Measurements from ENCODE around the gene LY86. TPM values are rescaled to one million over a fixed set of nuclear protein-coding genes. Genes with fewer than 3 reads are reported as not detected.

LY86 gene
- total and polyA plus RNA-seq, 12 donors, result 0.23 to 7.6 (median 0.91) TPM

DNA sequence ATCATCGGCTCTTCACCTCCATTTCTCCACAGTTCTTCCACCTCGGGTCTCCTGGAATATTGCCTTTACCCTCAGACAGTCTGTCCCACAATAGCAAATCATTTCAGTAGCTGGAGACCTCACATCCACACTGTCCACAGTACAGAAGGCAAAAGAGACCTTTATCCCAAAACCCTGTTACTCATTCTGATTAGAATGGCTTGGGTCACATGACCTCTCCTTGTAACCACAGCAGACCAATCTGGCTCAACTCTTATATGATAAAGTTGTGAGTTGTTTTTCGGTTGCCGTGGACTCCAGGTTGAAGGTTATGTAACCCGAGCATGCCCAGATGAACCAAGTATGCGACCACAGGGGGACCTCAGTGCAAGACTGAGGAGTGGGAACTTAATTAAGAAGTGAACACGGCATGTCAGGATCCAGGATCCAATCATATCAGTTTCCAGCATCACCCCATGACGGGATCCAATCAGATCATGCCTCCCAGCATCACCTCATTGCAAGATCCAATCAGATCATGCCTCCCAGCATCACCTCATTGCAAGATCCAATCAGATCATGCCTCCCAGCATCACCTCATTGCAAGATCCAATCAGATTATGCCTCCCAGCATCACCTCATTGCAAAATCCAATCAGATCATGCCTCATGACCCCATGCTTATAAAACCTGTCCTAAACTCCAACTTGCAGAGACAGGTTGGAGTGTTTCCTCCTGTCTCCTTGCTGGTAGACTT, 68.7 kb downstream of the LY86 start:
- DNase-seq (no peak), ATAC-seq (no peak)
- H3K27ac ChIP-seq, result peak overlapping the region in 7 of 10 donors; percentile 4 to 92 (median 82)
- peaks cover 19 to 97% (median 83%) of the 10 kb centered on the region in 9 donors for H3K4me1 ChIP-seq
- no peaks in the 10 kb centered on the region for H3K27me3 ChIP-seq
- TF ChIP-seq, protein P1, sequence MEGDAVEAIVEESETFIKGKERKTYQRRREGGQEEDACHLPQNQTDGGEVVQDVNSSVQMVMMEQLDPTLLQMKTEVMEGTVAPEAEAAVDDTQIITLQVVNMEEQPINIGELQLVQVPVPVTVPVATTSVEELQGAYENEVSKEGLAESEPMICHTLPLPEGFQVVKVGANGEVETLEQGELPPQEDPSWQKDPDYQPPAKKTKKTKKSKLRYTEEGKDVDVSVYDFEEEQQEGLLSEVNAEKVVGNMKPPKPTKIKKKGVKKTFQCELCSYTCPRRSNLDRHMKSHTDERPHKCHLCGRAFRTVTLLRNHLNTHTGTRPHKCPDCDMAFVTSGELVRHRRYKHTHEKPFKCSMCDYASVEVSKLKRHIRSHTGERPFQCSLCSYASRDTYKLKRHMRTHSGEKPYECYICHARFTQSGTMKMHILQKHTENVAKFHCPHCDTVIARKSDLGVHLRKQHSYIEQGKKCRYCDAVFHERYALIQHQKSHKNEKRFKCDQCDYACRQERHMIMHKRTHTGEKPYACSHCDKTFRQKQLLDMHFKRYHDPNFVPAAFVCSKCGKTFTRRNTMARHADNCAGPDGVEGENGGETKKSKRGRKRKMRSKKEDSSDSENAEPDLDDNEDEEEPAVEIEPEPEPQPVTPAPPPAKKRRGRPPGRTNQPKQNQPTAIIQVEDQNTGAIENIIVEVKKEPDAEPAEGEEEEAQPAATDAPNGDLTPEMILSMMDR (IDR thresholded peaks at IDR 0.05), result no peak
- H3K4me3 ChIP-seq, result no peak overlapping the region
- H3K9me3 ChIP-seq, result no peaks in the 10 kb centered on the region
- 91 to 94% methylated on average over 8 of the region's 8 CpGs for WGBS, 2 donors
- intact Hi-C loops (cut with DNase I), result loop anchor here in 7 of 10 donors (5.0 to 10.0 kb wide), 5 partner anchors 60 to 102 kb away; no protein-coding TSS in a partner anchor
- no peaks in the 10 kb centered on the region for H3K36me3 ChIP-seq

DNA sequence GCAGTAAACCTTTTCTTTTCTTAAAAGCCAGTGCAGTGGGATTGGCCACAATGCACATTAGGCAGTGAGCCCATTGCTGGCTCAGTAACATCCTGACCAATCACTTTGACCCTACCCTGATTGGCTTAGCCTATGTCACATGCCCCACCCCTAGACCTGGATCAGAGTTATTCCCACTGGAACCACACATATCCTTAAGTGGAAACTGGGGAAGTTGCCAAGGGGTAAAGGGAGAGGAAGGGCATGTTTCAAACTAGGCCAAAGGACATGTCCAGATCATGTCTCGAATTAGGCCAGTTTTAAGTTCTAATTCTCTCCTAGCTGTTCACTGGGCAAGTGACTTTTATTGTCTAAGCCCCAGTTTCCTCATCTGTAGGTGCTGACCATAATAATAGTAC, 69.3 kb downstream of the LY86 start:
- no peak overlapping the region for H3K4me3 ChIP-seq
- TF ChIP-seq, protein P1 (IDR thresholded peaks at IDR 0.05), result no peak
- no peak for DNase-seq
- intact Hi-C loops (cut with DNase I), result loop anchor here in 7 of 10 donors (5.0 to 10.0 kb wide), 5 partner anchors 61 to 103 kb away; no protein-coding TSS in a partner anchor
- H3K27me3 ChIP-seq, result no peaks in the 10 kb centered on the region
- ATAC-seq, result no peak
- H3K9me3 ChIP-seq, result no peaks in the 10 kb centered on the region
- peaks cover 19 to 99% (median 88%) of the 10 kb centered on the region in 9 donors for H3K4me1 ChIP-seq
- no peaks in the 10 kb centered on the region for H3K36me3 ChIP-seq
- peak overlapping the region in 6 of 10 donors; percentile 57 to 92 (median 80) for H3K27ac ChIP-seq
- 57 to 70% methylated on average over 1 of the region's 1 CpG for WGBS, 2 donors

DNA sequence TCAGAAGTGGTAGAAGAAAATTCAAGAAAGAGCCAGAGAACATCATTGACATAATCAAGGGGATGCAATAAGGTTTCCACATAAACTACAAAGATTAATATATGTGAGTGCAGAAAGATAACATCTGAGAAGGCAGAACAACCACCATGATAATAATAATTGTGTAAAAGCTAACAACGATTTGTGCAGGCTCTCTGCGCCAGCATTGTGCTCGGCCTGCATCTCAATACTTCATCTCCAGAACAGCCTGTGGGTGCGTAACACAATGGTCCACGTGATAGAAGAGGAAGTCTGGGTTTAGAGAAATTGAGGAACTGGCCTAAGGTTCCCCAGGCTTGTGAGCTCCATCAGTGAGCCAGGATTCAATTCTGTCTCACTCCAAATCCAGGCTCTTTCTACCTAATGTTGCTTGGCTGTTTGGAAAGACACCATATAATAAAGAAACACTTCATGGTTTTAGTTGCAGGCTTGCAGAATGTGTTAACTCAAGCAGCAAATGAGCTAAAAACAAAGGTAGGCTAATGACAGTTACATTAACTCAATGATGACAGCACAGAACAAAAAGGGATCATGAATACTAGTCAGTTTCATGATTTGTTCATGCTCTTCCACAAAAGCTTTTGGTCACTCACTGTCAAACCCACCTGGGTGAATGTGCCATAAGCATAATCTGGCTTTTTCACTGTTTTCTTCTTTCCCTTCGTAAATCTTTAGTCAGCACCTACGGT, 71.2 kb downstream of the LY86 start:
- ATAC-seq, result peak in 6 of 8 donors; percentile 32 to 66 (median 56)
- 60 to 62% methylated on average over 7 of the region's 7 CpGs for WGBS, 2 donors
- Histone ChIP-seq H3K27ac (peak overlapping the region in 7 of 10 donors; percentile 56 to 92 (median 76)), H3K4me1 (peaks cover 11 to 82% (median 73%) of the 10 kb centered on the region in 9 donors), H3K9me3 (no peaks in the 10 kb centered on the region), H3K36me3 (no peaks in the 10 kb centered on the region), H3K27me3 (no peaks in the 10 kb centered on the region), H3K4me3 (no peak overlapping the region)
- DNase-seq, result peak in 1 of 2 donors; percentile 47
- intact Hi-C loops (cut with DNase I), result loop anchor here in 8 of 10 donors (5.0 to 10.0 kb wide), 6 partner anchors 62 to 655 kb away; partner anchors contain the start of gene NRN1 (in 1 of the 8)
- TF ChIP-seq, protein P1 (IDR thresholded peaks at IDR 0.05), result no peak

DNA sequence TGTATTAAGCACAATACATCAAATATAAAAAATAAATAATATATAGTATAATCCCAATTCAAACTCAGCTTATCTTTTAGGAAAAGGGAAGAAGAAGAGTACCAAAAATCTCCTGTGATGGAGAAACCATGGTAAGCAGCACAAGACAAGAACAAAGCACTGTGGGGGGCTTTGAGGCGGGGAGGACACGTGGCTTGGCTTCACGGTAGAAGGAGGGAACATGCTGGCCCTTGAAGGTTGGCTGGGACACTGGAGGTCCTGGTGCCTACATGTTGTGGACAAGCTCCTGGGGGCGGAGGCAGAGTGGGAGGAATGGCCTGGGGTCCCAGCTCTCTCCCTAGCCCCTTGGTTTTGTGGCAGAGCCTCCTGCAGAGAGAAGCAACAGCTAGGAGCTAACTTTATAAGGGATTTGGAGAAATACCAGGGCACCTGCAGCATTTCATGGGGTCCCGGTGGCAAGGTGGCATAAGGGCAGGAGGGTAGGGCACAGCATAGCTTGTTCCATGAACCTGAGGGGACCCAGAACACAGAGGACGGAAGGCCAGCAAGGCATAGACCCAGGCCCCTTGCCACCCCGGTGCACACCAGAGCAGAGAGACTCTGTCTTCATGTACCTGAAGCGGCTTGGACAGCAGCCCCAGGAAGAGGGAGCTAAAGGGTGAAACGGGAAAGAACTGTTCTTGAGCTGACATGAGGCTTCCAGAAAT, 72.0 kb downstream of the LY86 start:
- 88 to 91% methylated on average over 9 of the region's 9 CpGs for WGBS, 2 donors
- no peaks in the 10 kb centered on the region for H3K27me3 ChIP-seq
- H3K36me3 ChIP-seq, result no peaks in the 10 kb centered on the region
- TF ChIP-seq, protein P1 (IDR thresholded peaks at IDR 0.05), result no peak
- peak overlapping the region in 9 of 10 donors; percentile 22 to 92 (median 66) for H3K27ac ChIP-seq
- H3K9me3 ChIP-seq, result no peaks in the 10 kb centered on the region
- DNase-seq (no peak), ATAC-seq (no peak)
- H3K4me3 ChIP-seq, result no peak overlapping the region
- intact Hi-C loops (cut with DNase I), result loop anchor here in 4 of 10 donors (10.0 kb wide), 2 partner anchors 96 to 656 kb away; partner anchors contain the start of gene NRN1 (in 1 of the 4)
- peaks cover 5 to 82% (median 71%) of the 10 kb centered on the region in 9 donors for H3K4me1 ChIP-seq
